ENCODE data around the gene GIGYF2.

The GIGYF2 gene

GRCh38 chr2:232883116-232883721 lies 186.1 kb downstream of the GIGYF2 start:
- DNase-seq: no peak

- no peak for DNase-seq
These were observed 186.9 kb downstream of the GIGYF2 start for GRCh38 chr2:232884001-232884421.

- no peak for DNase-seq
These were observed 187.6 kb downstream of the GIGYF2 start for GRCh38 chr2:232884549-232885263.

DNA sequence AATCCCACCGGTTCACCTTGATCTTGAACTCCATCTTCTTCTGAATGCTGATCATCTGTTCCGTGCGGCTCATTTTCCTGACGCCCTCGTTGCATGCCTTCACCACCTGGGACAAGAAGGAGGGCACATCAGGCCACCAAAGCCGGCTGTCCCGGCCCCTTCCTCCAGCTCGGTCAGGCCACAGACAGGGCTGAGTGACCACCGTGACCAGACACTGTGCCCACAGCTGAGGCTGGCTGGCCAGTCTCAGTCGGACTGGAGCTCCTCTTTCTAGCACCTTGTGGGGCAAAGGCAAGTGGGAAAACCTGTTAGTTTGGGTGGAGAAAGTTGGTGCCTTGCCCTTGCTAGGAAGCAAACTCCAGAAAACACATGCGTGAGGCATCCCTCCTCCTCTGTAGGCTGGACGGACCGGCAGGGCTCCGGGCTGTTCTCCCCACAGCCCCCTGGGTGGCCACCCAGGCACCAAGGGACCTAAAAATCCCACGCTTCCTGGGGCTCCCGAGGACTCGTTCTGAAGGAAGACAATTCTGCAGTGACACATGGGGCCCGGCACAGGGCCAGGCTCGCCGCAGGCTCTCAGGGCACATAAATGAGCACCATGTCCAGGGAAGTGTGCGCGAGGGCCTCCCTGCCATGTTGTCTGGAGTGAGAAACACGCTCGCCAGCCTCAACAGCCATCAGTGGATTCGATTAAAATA lies 188.3 kb downstream of the GIGYF2 start:
- DNase-seq: no peak

DNA sequence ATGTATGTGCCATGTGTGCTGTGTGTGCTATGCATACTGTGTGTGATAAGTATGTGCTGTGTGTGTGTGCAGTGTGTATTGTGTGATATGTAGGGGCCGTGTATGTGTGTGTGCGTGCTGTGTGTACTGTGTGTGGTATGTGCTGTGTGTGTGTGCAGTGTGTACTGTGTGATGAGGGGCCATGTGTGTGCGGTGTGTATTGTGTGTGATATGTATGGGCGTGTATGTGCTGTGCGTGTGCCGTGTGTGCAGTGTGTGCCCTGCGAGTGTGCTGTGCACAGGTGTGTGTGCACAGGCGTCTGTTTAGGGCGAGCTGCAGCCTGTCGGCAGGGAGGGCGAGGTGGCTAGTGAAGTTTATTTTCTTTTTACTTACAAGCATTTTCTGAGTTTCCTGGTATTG lies 189.0 kb downstream of the GIGYF2 start:
- no peak for DNase-seq

GRCh38 chr2:232886632-232887031 lies 189.5 kb downstream of the GIGYF2 start:
- DNase-seq: no peak

- DNase-seq: no peak
These were observed 190.2 kb downstream of the GIGYF2 start for GRCh38 chr2:232887171-232887850.

DNA sequence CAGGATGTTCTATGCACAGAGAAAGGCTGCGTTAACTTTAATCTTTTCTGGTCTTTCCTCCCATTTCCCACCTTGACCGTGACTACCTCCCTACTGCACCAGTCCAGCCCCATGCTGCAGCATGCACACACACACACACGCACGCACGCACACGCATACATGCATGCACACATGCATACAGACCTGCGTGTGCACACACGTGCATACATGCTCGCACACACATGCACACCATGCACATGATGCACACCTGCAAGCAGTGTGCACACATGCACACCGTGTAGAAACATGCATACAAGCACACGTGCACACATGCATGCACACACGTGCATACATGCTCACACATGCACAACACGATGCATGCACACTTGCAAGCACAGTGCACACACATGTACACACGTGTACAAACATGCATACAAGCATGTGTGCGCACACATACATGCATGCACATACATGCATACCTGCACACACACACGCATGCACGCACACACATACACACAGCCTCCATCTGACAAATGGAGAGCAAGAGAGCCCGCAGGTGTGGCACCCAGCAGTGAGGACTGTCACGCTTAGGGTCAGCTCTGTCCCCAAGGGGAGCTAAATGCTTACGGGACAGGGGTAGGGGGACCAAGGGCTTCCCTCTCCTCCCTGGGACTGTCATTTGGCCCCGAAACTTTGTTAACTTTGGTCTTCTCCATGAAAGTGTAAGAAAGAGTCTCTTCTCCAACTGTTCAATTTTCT lies 191.1 kb downstream of the GIGYF2 start:
- DNase-seq: no peak

DNA sequence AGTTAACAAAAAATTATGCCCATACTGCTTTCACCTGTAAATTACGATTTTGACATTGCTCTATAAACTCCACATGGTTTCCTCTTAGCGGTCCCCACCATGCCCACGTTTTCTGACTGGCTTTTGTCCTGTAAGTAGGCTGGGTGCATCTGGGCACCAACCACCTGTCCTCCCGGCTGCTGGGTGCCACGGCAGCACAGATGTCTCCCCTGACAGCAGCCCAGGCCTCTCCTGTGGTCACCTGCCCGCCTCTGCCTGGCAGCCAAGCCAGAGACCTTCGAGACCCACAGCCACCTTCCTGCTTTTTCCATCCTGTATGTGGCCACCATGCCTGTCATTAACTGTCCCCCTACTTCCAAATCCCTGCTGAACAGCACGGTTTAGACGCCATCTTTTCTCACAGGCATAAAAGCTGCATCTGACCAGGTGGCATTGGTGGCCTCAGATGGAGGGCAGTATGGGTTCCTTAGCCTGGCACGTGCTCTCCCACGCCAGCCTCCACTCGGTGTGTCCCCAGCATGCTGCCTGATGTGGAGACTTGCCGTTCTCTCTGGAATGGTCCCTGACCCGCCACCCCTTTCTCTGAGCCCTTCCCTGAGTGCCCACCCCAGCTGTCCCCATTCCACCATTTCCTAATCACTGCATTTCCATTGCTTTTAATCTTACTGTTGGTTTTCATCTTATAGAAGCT lies 191.9 kb downstream of the GIGYF2 start:
- no peak for DNase-seq

DNA sequence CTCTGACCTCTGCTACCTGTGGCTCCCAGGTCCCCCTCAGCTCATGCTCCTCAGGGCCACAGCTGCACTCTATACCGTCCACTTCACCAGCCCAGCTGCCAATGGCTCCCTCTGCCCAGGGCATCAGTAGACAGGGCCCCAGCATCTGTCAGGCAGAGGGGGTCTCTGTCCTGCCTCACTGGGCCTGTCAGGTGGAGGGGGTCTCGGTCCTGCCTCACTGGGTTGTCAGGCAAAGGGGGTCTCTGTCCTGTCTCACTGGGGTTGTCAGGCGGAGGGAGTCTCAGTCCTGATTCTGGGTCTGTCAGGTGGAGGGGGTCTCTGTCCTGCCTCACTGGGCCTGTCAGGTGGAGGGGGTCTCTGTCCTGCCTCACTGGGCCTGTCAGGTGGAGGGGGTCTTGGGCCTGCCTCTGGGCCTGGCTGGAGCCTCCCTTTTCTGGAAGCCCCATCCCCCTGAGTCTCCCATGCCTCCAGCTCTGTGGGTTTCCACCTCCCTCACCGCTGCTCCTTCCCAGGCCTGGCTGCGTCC lies 192.8 kb downstream of the GIGYF2 start:
- no peak for DNase-seq

- DNase-seq: no peak
These were observed 193.4 kb downstream of the GIGYF2 start for GRCh38 chr2:232890536-232890895.

DNA sequence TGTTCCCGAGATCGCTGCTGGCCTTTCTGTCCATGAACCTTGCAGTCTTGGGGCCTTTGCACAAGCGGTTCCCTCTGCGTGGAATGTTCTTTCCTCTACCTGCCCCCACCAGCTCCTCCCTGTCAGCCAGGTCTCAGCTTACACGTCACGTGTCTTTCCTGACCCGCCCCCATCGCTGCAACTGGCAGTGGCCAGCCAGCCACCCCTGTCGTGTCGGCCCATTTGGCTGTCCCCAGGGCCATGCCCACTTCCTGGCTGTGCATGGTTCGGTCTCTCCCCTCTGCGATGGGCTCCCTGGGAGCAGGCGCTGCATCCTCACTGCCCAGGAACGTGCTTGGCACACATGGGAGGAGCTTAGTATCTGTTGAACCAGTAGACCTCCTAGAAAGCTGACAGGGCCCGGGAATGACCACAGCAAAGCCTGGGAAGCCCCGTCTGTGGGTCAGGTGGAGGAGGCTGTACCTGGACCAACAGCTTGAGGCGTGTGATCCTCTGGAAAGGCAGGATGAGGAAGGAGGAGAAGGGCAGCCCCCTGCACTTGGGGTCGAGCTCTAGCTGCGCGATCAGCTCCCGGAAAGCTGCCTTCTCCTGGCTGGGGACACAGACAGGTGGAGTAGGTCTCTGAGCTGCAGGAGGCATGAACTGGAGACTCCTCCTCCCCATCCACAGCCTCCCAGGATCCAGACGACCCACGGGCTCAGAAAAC lies 193.9 kb downstream of the GIGYF2 start:
- DNase-seq: peak; percentile 77

DNA sequence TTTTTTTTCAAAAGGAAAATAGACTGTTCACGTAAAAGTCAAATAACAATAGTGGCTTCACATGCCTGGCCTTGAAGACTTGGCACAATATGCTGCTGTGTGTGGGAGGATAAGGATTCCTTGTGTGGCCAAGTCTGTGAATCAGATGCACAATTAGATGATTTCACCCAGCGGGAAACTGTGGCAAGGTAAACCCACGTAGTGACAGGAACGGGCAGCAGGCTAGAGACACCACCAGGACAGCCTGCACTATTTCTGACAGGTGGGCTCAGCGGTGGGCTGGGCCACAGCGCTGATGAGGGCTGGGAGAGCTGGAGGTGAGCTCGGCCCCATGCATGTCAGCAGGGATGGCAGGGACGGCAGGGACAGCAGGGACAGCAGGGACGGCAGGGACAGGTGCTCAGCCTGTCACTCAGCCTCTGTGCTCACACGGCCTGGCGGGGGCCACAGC lies 194.5 kb downstream of the GIGYF2 start:
- peak; percentile 77 for DNase-seq

- DNase-seq: no peak
These were observed 195.1 kb downstream of the GIGYF2 start for GRCh38 chr2:232892221-232892620.

DNA sequence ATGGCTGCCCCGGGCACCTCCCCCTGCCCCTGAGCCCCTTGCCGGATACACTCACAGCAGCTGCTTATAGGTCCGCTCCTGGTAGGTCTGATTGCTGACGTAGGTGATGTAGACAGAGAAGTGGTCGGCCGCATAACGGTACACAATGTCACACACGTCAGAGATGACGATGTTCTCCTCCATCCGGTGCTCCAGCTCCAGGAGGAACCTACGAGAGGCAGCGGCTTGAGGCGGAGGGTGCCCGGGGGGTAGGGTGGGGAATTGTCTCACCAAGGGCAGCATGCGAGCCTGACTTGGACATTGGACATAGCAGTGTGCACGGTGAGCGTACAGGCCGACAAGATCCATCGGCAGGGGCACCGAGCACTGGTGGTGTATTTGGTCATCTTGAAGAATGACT lies 195.7 kb downstream of the GIGYF2 start:
- DNase-seq: no peak

DNA sequence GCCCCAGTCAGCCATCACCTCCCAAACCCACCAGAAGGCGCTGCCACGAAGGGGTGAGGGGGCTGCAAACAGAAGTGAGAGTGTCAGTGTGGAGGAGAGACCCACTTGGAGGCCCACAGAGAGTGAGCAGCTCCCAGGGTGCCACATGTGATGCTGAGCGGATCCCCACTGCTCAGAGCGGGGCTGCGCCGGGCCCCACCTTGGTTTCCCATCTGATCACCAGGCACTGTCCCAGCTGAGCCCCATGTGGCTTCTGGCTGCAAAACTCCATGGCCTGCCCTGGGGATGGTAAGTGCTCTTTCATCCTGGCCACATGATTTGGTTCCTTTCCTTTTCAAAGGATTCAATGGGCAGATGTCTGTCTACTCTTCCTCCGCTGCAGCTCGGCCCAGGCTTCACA lies 196.7 kb downstream of the GIGYF2 start:
- no peak for DNase-seq

DNA sequence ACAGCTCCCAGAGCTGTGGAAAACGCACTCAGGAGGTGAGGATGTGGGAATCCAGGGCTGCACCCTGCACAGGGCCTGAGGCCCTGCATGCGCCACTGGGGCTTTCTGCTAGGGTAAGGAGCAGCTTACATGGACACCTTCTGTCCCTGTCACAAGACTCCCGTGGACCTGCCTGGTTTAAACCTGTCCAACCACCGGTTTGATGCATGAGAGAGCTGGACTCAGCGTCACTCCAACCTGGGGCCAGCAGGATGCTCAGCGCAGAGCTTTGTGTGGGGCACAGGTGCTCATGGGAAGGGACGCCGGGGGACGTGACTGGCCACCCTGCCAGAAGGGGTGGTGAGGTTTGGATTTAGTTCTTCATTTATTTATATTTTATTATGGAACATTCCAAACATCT lies 197.1 kb downstream of the GIGYF2 start:
- DNase-seq: no peak

GRCh38 chr2:232894746-232895145 lies 197.6 kb downstream of the GIGYF2 start:
- no peak for DNase-seq

DNA sequence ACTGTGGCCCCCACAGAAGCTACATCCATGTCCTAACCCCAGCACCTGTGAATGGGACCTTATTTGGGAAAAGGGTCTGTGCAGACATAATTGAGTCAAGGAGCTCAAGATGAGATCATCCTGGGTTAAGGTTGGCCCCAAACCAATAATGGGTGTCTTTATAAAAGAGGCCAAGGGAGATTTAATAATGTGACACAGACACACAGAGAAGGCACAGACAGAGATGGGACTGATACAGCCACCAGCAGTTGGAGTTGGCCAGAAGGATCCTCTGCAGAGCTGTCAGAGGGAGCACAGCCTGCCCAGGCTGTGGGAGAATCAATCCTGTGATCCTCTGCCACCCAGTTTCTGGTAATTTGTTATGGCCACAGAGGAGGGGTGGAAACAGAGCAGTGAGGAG lies 199.0 kb downstream of the GIGYF2 start:
- no peak for DNase-seq

GRCh38 chr2:232896720-232897597 lies 199.8 kb downstream of the GIGYF2 start:
- DNase-seq: no peak

Measured in kidney glomerular epithelial cell (primary cell).